Middle frontal gyrus (tissue), 1 donor: Measurements from ENCODE around the gene SENP3.

ENCODE experiments used
- DNase-seq: peaks from one replicate; pipeline ENCODE4 v3.0.0-alpha.2; 2015; ENCODE audit warnings: low spot score; ENCODE audit errors: extremely low spot score

Gene SENP3

DNA sequence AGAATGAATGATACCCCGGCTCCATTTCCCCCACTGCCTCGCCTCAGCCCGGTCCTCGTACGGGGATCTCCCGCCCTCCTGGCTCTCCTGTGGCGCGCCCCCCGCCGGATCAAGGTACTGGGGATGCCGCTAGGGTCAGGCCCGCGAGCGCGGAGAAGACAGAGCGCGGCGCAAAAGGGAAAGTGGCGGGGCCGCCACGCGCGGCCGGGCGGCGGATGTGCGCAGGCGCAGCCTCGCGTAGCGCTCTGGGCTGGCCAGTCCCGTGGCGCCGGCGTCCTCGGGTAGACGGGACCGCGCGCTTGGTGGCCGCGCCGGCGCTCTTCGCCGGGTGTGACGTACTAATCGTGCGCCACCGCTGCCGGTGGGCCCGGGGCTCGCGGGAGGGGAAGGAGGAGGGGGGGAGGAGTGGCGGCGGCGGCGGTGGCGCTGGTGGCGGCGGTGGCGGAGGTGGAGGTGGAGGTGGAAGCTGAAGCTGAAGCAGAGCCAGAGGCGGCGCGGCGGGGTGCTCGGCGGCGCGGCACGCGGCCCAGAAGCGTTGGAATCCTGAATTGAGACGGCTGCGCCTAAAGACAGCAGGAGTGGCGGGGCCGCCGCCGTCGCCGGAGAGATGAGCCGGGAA, at the start of gene SENP3:
Gene SENP3 (plus strand): TSS at position 331 of the 619 bp plus-strand sequence. CDS start 1,158 bp downstream, outside the sequence.
- DNase-seq = peak; percentile 90

DNA sequence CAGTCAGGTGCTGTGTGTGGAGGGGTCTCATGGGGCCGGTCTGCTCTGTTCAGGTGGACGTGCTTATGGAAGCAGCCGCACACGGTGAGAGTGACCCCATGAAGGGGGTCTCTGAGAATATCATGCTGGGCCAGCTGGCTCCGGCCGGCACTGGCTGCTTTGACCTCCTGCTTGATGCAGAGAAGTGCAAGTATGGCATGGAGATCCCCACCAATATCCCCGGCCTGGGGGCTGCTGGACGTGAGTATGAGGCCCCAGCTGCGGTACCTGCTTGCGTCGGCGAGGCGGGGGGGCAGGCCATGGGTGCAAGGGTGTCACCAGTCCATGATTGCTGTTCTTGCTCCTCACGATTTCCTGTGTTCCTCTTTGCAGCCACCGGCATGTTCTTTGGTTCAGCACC, 49.6 kb upstream of the SENP3 start:
- DNase-seq = no peak

- DNase-seq = no peak
Observed at GRCh38 chr17:7512824-7513540, 48.7 kb upstream of the SENP3 start.

DNA sequence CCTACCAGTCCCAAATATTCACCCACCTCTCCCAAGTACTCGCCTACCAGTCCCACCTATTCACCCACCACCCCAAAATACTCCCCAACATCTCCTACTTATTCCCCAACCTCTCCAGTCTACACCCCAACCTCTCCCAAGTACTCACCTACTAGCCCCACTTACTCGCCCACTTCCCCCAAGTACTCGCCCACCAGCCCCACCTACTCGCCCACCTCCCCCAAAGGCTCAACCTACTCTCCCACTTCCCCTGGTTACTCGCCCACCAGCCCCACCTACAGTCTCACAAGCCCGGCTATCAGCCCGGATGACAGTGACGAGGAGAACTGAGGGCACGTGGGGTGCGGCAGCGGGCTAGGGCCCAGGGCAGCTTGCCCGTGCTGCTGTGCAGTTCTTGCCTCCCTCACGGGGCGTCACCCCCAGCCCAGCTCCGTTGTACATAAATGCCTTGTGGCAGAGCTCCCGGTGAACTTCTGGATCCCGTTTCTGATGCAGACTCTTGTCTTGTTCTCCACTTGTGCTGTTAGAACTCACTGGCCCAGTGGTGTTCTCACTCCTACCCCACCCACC, 47.8 kb upstream of the SENP3 start:
- no peak for DNase-seq

GRCh38 chr17:7515911-7516610, 45.7 kb upstream of the SENP3 start:
- no peak for DNase-seq

- no peak for DNase-seq
Observed at GRCh38 chr17:7523033-7523432, 38.7 kb upstream of the SENP3 start.

DNA sequence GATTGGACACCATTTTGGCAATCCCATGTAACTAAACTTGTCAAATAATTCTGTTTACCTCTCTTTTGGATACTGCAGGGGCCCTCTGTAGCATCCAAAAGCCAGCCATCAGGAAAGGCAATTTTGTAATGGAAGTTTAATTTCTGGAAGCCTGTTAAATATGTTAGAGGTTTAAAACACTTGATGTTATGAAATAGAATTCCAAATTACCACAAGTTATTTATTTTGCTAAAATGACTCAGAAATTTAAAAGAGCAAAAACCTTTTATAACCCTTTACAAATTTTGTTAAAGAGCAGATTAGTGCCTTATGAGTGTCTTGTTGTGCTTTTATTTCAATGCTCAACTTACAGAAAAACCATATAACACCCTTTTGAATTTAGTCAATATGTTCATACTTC, 32.9 kb upstream of the SENP3 start:
- DNase-seq = no peak

DNA sequence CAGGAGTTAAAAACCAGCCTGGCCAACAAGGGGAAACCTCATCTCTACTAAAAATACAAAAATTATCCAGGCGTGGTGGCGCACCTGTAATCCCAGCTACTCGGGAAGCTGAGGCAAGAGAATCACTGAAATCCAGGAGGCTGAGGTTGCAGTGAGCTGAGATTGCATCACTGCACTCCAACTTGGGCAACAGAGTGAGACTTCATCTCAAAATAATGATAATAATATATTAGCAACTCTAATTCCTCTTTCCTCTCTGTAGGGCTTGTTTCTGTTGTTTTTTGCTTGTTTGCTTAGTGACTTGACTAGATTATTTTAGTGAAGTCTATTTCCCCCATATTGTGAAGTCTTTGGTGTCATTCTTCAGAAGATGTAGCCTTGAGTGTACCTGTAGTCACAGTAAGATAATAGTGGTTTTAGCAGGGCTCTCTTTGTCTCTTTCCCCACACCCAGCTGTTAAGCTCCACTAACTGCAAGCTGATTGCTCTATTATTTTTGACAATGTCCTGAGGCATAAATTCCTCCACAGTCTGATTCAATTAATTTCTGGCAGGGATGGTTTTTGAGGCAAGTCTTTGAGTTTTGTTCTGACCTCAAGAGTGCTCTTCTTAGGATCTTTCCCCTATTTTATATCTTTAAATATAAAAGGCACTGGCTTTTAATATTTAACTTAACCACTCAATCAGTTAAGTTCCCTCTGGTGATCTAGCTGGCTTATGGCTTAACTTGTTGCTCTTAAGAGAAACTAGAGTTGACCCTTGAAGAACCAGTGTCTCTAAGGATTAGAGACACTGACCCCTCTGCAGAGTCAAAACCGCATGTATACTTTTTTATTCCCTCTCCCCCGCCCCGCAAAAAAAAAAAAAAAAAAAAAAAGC, 31.5 kb upstream of the SENP3 start:
- DNase-seq = no peak

DNA sequence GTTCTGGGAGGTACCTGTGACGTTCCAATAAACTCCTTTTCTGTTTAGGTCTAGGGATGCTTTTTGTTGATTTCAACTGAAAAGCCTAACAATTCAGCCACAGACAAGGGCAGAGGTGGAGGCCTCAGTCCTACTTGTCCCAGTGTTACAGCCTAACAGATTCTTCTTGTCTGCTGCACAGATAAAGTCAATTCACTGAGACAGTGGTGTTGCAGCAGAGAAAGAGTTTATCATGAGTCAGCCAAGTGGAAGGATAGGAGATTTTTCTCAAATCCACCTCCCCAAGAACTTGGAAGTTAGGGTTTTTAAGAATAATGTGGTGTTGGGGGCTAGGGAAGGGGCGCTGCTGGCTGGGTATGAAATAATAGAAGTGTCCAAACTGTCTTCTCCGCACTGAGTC, 23.7 kb upstream of the SENP3 start:
- no peak for DNase-seq

- DNase-seq = no peak
Observed at GRCh38 chr17:7538891-7539545, 22.7 kb upstream of the SENP3 start.

DNA sequence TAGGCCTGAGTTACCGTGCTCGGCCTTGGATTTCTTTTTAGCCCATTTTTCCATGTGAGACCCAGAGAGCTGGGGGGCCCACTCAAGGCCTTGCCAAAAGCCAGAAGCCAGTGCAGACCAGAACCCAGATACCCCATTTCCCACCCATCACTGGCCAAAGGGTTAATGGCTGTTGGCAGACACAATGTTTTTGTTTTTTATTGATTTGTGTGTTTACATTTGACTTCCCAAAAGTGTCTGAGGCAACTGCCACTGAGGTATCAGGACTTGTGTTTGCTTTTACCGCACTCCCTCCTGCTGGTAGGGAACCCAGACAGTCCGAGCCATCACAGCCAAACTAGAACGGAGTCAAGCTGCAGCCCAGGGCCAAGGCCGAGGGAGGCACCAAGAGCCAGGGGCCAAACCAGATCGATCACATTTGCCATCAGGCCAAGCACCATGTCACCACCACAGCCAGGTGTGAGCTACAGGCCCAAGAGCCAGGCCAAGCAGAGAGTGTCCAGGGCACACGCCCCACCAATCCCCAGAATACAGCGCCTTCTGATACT, 20.6 kb upstream of the SENP3 start:
- DNase-seq = no peak

DNA sequence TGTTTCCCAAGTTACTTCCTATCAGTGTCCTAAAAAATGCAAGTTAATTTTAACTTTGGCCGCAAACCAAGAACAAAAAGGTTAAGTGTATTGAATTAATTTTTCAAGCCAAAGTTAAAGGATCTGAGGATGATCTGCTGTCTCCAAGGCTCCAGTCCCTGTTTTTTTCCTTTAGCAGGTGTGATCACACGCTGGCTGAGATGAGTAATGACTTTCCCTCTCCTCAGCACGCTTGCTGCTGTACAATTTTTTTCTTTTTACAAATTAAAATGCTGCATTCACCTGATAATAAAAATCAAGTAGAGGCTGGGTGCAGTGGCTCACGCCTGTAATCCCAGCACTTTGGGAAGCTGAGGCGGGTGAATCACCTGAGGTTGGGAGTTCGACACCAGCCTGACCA, 16.8 kb upstream of the SENP3 start:
- no peak for DNase-seq

- DNase-seq = no peak
Observed at GRCh38 chr17:7548585-7549400, 12.9 kb upstream of the SENP3 start, which contains the start of gene TNFSF12. Gene TNFSF12, plus strand, starts transcription at chr17:7549058. Its CDS starts 96 bp downstream, at chr17:7549154.

DNA sequence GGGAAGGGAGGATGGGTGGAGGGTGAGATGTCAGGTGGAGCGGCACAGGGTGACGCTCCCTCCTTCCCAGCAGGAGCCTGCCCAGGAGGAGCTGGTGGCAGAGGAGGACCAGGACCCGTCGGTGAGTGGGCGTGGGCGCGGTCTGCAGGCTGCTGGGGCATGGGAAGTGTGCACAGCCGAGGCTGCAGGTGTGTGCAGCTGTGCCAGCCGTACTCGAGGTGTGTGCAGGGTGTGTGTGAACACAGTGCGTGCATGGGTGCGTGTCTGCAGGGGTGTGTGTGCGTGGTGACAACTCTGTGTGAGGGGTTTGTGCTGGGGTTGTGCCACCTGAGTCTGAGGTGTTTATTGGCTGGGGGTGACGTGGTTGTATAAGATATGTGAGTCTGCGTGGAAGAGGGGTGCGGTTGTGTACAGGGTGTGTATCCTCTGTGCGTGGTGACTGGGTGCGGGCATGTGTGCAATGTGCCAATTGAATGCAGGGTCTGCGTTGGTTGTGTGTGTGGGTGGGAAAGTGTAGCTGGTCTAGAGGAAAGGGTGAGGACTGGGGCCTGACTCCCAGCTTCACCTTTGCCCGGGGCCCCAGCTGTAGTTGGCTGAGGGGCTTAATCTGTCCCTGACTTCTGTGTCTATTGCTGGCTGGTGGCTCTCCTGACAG, 12.2 kb upstream of the SENP3 start:
- DNase-seq = no peak

DNA sequence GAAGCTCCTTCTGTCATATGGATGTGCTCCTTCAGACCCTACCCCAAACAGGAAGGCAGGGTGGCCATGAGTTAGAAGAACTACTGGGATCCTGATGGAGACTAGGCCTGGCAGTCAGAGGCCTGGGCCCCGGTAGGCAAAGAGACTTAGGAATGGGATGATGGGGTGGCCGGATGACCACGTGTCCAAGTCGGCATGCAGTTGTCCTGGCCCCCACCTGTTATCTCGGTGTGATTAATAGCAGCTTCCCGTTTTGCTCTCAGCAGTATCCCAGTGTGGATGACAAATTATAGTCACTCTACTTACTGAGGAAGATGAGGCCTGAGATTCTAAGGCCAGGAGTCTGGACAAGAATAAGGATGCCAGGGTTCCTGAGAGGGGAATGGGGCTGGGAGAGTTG, 11.4 kb upstream of the SENP3 start:
- no peak for DNase-seq

GRCh38 chr17:7551396-7551795, 10.3 kb upstream of the SENP3 start:
- DNase-seq = no peak

GRCh38 chr17:7552621-7553051, 9.1 kb upstream of the SENP3 start:
- DNase-seq = no peak

DNA sequence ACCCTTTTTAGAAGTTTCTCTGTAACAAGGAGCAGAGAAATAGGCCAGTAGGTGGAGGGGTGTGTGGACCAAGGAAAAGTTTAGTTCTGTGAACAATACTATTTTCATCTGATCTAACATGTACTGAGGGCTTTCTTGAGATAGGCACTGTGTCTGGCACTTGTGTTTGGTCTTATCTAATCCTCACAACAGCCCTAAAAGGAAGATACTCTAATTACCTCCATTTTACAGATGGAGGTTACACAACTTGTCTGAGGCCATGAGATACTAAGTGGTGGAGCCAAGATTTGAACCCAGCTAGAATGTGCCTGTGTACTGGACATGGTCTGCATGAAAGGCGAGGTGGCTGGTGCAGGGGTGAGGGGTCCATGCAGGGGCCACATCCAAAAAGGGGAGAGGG, 8.4 kb upstream of the SENP3 start:
- no peak for DNase-seq
